Peyer's patch (tissue), 4 donors: ENCODE results near the gene TESMIN.

Experiments used
- CTCF ChIP-seq, 6 experiments: fragments of 450-650 bp in 4 of 6; fragments of 200-600 bp in 2 of 6; sonication (generic) in 1 of 6; IDR thresholded peaks; one replicate each; pipeline ENCODE4 v1.5.1; 2017 to 2019; ENCODE audit warnings: antibody characterized with exemption in 6 of 6, mild to moderate bottlenecking in 3 of 6, moderate library complexity in 1 of 6
- POLR2A ChIP-seq, 2 donors: fragments of 450-650 bp; IDR thresholded peaks; one replicate each; pipeline ENCODE4 v1.5.1; 2017; ENCODE audit warnings: antibody characterized with exemption in 2 of 2, mild to moderate bottlenecking in 2 of 2, moderate library complexity in 2 of 2

DNA sequence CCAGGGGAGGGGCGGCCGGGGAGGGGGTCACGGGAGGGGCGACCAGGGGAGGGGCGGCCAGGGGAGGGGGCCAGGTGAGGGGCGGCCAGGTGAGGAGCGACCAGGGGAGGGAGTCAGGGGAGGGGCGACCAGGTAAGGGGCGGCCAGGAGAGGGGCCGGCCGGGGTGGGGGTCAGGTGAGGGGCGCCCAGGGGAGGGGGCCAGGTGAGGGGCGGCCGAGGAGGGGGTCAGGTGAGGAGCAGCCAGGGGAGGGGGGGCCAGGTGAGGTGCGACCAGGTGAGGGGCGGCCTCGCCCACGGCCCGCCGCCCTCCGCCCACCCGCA, 355 bp downstream of the TESMIN start:
- TF ChIP-seq CTCF (IDR thresholded peaks at IDR 0.05) (no peak), POLR2A (IDR thresholded peaks at IDR 0.05) (no peak)
